ENCODE results near the gene COL2A1. TPM values are rescaled to one million over a fixed set of nuclear protein-coding genes. Genes with fewer than 3 reads are reported as not detected.

Gene COL2A1
- total and polyA plus RNA-seq, 9 of the 15 experiments (the other 6 are each of a cell fraction or from before 2014, with no cell fraction given), result 0.46 TPM; not detected in 8

DNA sequence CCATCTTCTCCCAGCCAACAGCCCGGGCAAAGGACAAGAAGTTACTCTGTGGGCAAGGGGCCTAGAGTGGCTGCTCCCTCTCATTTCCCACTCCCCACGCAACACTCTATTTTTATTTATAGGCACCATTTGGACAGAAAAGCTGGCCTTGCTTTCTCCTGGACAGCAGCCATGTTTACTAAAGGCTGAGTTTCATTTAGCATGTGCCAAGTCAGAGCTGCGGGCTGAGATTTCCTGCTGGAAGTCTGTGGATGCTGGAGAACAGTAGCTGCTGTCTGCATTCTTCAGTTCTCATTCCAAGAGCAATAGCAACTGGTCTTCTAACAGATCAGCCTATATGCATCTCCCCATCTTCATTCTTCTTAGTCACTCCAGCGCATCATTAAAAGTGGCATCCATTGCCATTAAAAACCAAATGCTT is 8.3 kb downstream of the COL2A1 start:
- FAIRE-seq (no peak), DNase-seq (ENCODE audit: extremely low read depth in 1 of 4, low spot score in 3 of 4) (no peak), ATAC-seq (no peak)
- Histone ChIP-seq H3K9me1 (ENCODE audit: control insufficient read depth, insufficient read depth, low read length) (no peaks in the 10 kb centered on the region), H3K36me3 (ENCODE audit: control insufficient read depth, insufficient read depth, low read length) (no peaks in the 10 kb centered on the region), H4K20me1 (replicated peaks; ENCODE audit: control insufficient read depth, insufficient read depth, low read length) (no peaks in the 10 kb centered on the region), H3K9me3 (replicated peaks; ENCODE audit: control insufficient read depth, insufficient read depth, low read depth, low read length) (no peaks in the 10 kb centered on the region), H3K4me2 (ENCODE audit: insufficient read depth, low read length) (no peak overlapping the region), H3K9ac (ENCODE audit: insufficient read depth in 1 of 2, low read depth in 2 of 2, low read length in 2 of 2) (no peak overlapping the region), H3K4me1 (replicated peaks in 1 of 2; ENCODE audit: control insufficient read depth in 2 of 2, insufficient read depth in 2 of 2, low read length in 2 of 2) (no peaks in the 10 kb centered on the region), H3K4me3 (no peak overlapping the region), H3K27ac (ENCODE audit: extremely low read depth, low read depth, low read length) (no peak overlapping the region), H3K27me3 (ENCODE audit: control insufficient read depth in 2 of 2, insufficient read depth in 2 of 2, low read length in 2 of 2) (peaks cover 36 to 82% of the 10 kb centered on the region in 2 experiments), H3K79me2 (ENCODE audit: control insufficient read depth, insufficient read depth, low read length) (no peaks in the 10 kb centered on the region), H2AFZ (ENCODE audit: low read depth, low read length) (no peak overlapping the region)
- intact Hi-C loops (cut with micrococcal nuclease) (loop anchor here (10.0 kb wide), 1 partner anchor 169 kb away; no protein-coding TSS in a partner anchor), in situ Hi-C loops (cut with MboI) (no loop called here)
- no TSS peak for BruUV-seq (replicated peaks)
- TF ChIP-seq ZBTB34 (CRISPR knock-in tag; IDR thresholded peaks at IDR 0.05) (no peak), ADNP (tag; IDR thresholded peaks at IDR 0.05) (no peak), ZNF778 (CRISPR knock-in tag; IDR thresholded peaks at IDR 0.05) (no peak), ARHGAP35 (IDR thresholded peaks at IDR 0.05; ENCODE audit: partially characterized antibody) (no peak), CCNT2 (IDR thresholded peaks at IDR 0.05; ENCODE audit: borderline replicate concordance, extremely low read depth, insufficient read length, low read depth, low read length) (no peak), JUNB (CRISPR knock-in tag; conservative IDR thresholded peaks at IDR 0.05) (no peak), U2AF2 (optimal IDR thresholded peaks at IDR 0.05; ENCODE audit: low read depth, low read length) (no peak), PATZ1 (CRISPR knock-in tag; IDR thresholded peaks at IDR 0.05; ENCODE audit: borderline replicate concordance) (no peak), ZNF717 (CRISPR knock-in tag; IDR thresholded peaks at IDR 0.05) (no peak)
- TF ChIP-seq, protein P1, sequence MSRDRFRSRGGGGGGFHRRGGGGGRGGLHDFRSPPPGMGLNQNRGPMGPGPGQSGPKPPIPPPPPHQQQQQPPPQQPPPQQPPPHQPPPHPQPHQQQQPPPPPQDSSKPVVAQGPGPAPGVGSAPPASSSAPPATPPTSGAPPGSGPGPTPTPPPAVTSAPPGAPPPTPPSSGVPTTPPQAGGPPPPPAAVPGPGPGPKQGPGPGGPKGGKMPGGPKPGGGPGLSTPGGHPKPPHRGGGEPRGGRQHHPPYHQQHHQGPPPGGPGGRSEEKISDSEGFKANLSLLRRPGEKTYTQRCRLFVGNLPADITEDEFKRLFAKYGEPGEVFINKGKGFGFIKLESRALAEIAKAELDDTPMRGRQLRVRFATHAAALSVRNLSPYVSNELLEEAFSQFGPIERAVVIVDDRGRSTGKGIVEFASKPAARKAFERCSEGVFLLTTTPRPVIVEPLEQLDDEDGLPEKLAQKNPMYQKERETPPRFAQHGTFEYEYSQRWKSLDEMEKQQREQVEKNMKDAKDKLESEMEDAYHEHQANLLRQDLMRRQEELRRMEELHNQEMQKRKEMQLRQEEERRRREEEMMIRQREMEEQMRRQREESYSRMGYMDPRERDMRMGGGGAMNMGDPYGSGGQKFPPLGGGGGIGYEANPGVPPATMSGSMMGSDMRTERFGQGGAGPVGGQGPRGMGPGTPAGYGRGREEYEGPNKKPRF (IDR thresholded peaks at IDR 0.05; ENCODE audit: low read depth, low read length), result no peak
- ChIA-PET POLR2A (no interaction called here), CTCF (ENCODE audit: low intra/inter-chr PET ratio) (no interaction called here)
- WGBS (ENCODE audit: insufficient coverage, low coverage, missing lambda C conversion rate), result 4% methylated on average over 4 of the region's 4 CpGs
